B cell (primary cell): Measurements from ENCODE around the gene GOLGA6L24. TPM values are rescaled to one million over a fixed set of nuclear protein-coding genes. Genes with fewer than 3 reads are reported as not detected.
"Not testable (repeated sequence)": the region's sequence is repeated elsewhere in the genome, so short reads cannot be mapped to it uniquely, and the experiment has no call there.

Experiments used
- ATAC-seq: fragments of 200-7000 bp; cut with Tn5 transposase; one replicate; pipeline ENCODE4 v1.10.0; 2021; ENCODE audit warnings: low read depth, mild to moderate bottlenecking, moderate number of reproducible peaks, moderate library complexity
- CTCF ChIA-PET: fragments of 350-600 bp; sonication (Branson Sonifier 250); formaldehyde crosslinking; loops from one replicate; lab custom pipeline; 2021; ENCODE audit warnings: antibody characterized with exemption, inconsistent platforms; lab: Charles Lee
- POLR2A ChIA-PET: fragments of 350-600 bp; sonication (Branson Sonifier 250); formaldehyde crosslinking; loops from one replicate; lab custom pipeline; 2021; ENCODE audit warnings: antibody characterized with exemption; lab: Charles Lee
- DNase-seq: peaks from one replicate; pipeline ENCODE4 v3.0.0; 2013
- H2AFZ ChIP-seq: 2 replicates; pipeline ENCODE4 v1.6.1; 2012; ENCODE audit warnings: mild to moderate bottlenecking, low read depth, low read length; ENCODE audit not compliant: insufficient read depth, poor library complexity, severe bottlenecking
- H3K27ac ChIP-seq, 2 donors: 1 replicate in 1 of 2; 2 replicates in 1 of 2; pipeline ENCODE4 v1.5.1; 2012 to 2013; ENCODE audit warnings: low read length in 2 of 2, mild to moderate bottlenecking in 2 of 2, moderate library complexity in 1 of 2
- H3K27me3 ChIP-seq, 4 experiments: fragments of 200-600 bp in 1 of 4; sonication (generic) in 1 of 4; replicated peaks in 1 of 4; 1 replicate in 2 of 4; 2 replicates in 2 of 4; pipeline versions ENCODE4 v1.6.1 to v1.7.0; 2013 to 2016; ENCODE audit warnings: low read length in 3 of 4, mild to moderate bottlenecking in 2 of 4, mixed read lengths in 1 of 4, moderate library complexity in 1 of 4; ENCODE audit not compliant: insufficient read depth in 4 of 4, control insufficient read depth in 3 of 4; ENCODE audit errors: control extremely low read depth in 1 of 4
- H3K36me3 ChIP-seq, 2 experiments: replicated peaks in 1 of 2; 1 replicate in 1 of 2; 2 replicates in 1 of 2; pipeline versions ENCODE4 v1.6.1 to v1.7.1; 2013; ENCODE audit warnings: low read length in 1 of 2; ENCODE audit not compliant: insufficient read depth in 2 of 2, control insufficient read depth in 1 of 2; ENCODE audit errors: control extremely low read depth in 1 of 2, extremely low read depth in 1 of 2
- H3K4me1 ChIP-seq, 2 donors: fragments of 200-600 bp in 1 of 2; sonication (generic) in 1 of 2; 1 replicate in 1 of 2; 2 replicates in 1 of 2; pipeline versions ENCODE4 v1.5.1 to v1.6.1; 2013 to 2017; ENCODE audit warnings: low read length in 2 of 2; ENCODE audit not compliant: control insufficient read depth in 2 of 2, insufficient read depth in 2 of 2
- H3K4me2 ChIP-seq: replicated peaks from 2 replicates; pipeline ENCODE3; 2012; ENCODE audit warnings: mild to moderate bottlenecking, low read depth, low read length; ENCODE audit not compliant: poor library complexity, severe bottlenecking
- H3K4me3 ChIP-seq, 5 experiments: fragments of 200-600 bp in 1 of 5; sonication (generic) in 1 of 5; 1 replicate in 3 of 5; 2 replicates in 2 of 5; pipeline versions ENCODE4 v1.5.1 to v1.7.0; 2011 to 2016; ENCODE audit warnings: low read length in 4 of 5, mild to moderate bottlenecking in 4 of 5, low read depth in 2 of 5, control low read depth in 1 of 5, moderate library complexity in 1 of 5; ENCODE audit not compliant: insufficient read depth in 1 of 5; ENCODE audit errors: control extremely low read depth in 1 of 5, extremely low read depth in 1 of 5
- H3K79me2 ChIP-seq: fragments of 200-600 bp; sonication (generic); one replicate; pipeline ENCODE4 v1.6.0; 2016; ENCODE audit warnings: low read length; ENCODE audit not compliant: control insufficient read depth, insufficient read depth
- H3K9ac ChIP-seq: fragments of 200-600 bp; sonication (generic); 2 replicates; pipeline ENCODE4 v1.6.1; 2017; ENCODE audit warnings: mild to moderate bottlenecking, low read length, moderate library complexity
- H3K9me3 ChIP-seq, 3 donors: one replicate each; pipeline versions ENCODE4 v1.6.1 to v1.7.1; 2013; ENCODE audit warnings: low read length in 2 of 3; ENCODE audit not compliant: control insufficient read depth in 2 of 3, insufficient read depth in 1 of 3; ENCODE audit errors: control extremely low read depth in 1 of 3
- H4K20me1 ChIP-seq: 2 replicates; pipeline ENCODE4 v1.6.0; 2012; ENCODE audit warnings: mild to moderate bottlenecking, low read length; ENCODE audit not compliant: insufficient read depth, control insufficient read depth, poor library complexity, severe bottlenecking
- H3K27ac Mint-ChIP-seq: one replicate; pipeline ENCODE4 v1.8.0; 2021; ENCODE audit warnings: mixed read lengths
- H3K27me3 Mint-ChIP-seq: one replicate; pipeline ENCODE4 v1.8.0; 2021; ENCODE audit warnings: mixed read lengths
- H3K4me1 Mint-ChIP-seq: one replicate; pipeline ENCODE4 v1.8.0; 2021; ENCODE audit warnings: mixed read lengths
- H3K4me3 Mint-ChIP-seq: one replicate; pipeline ENCODE4 v1.8.0; 2021; ENCODE audit warnings: mixed read lengths
- H3K9me3 Mint-ChIP-seq: one replicate; pipeline ENCODE4 v1.8.0; 2022; ENCODE audit warnings: mixed read lengths; ENCODE audit not compliant: insufficient read depth
- WGBS: methylation state at CpG from one replicate; pipeline ENCODE4 v1.1.5; 2013; ENCODE audit warnings: missing lambda C conversion rate; ENCODE audit not compliant: insufficient coverage; 5-methylcytosine and 5-hydroxymethylcytosine counted together
- intact Hi-C: fragments of 100-400 bp; cut with micrococcal nuclease; formaldehyde crosslinking; loops from one replicate; pipeline ENCODE4 v1.10.0; 2022
- polyA plus RNA-seq: library from polyadenylated mRNA; depleted of rRNA; stranded (reverse); fragments of >200 nt; gene quantifications from 2 replicates; pipeline ENCODE4 v1.2.3, GENCODE V29; 2012
- total RNA-seq, 2 donors: library from RNA; stranded (reverse); fragments of 120-200 nt in 1 of 2; gene quantifications; 1 replicate in 1 of 2; 2 replicates in 1 of 2; pipeline versions ENCODE4 v1.2.3 to v1.2.4, GENCODE V29; 2013 to 2022

Gene GOLGA6L24
- total and polyA plus RNA-seq, 2 donors (not counting 1 experiment from before 2014, with no cell fraction given) = not detected

DNA sequence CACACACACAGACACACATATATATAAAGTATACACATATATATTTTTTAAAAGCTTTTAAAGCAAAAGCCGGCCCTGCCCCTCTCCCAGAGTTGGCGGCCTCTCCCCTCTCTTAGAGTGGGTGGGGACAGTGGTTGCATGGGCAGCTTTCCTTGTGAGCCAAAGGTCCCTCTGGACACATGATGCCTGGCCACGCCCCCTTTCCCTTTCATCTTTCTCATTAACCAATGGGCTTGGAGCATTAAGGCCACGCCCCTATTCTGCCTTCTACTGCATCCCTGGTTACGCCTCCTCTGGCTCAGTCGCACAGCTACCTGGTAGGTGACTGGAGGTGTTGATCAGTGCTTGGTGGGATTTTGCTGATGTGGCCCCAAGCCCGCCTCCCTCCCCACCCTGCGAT, 20.5 kb upstream of the GOLGA6L24 start, which contains the start of gene GOLGA8F:
Gene GOLGA8F (plus strand): TSS at position 301 of the 400 bp plus-strand sequence. CDS start 98 bp downstream, at position 399.
- intact Hi-C loops, ATAC-seq, H3K4me3 ChIP-seq, H3K27ac Mint-ChIP-seq, POLR2A ChIA-PET, H3K4me2 ChIP-seq, H4K20me1 ChIP-seq, DNase-seq, H3K27me3 ChIP-seq, H3K4me3 Mint-ChIP-seq, H3K9ac ChIP-seq, H3K27me3 Mint-ChIP-seq, H3K4me1 Mint-ChIP-seq, H3K36me3 ChIP-seq, CTCF ChIA-PET, H3K79me2 ChIP-seq, H3K27ac ChIP-seq, H3K4me1 ChIP-seq, H3K9me3 ChIP-seq, H2AFZ ChIP-seq, H3K9me3 Mint-ChIP-seq: not testable (repeated sequence)
- WGBS = no CpG with 5 or more reads among the region's 8 CpGs

DNA sequence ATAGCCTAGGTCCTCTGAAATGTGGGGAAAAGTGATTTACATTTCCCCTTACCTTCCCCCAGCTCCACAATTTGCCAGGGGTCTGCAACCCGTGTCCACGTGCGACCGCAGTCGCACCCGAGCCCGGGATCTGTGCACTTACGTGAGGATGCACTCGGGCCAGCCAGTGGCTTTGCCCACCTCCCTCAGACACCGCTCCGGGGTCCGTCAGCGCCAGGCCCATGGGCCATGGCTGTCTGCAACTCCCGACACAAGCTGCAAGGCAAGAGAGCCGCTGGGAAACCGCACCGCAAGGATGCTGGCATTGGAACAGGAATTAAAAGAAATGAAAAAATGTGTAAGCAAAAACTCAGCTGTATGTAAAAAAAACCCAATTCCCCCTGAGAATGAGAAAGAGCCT, 7.6 kb upstream of the GOLGA6L24 start:
- intact Hi-C loops, CTCF ChIA-PET, H3K4me3 ChIP-seq, POLR2A ChIA-PET, H3K36me3 ChIP-seq, H3K27me3 ChIP-seq, H4K20me1 ChIP-seq, H3K9me3 ChIP-seq, H3K79me2 ChIP-seq, H3K27me3 Mint-ChIP-seq, H3K9me3 Mint-ChIP-seq, H3K4me1 ChIP-seq, ATAC-seq, H3K4me1 Mint-ChIP-seq, H3K4me3 Mint-ChIP-seq, H3K27ac Mint-ChIP-seq, H3K4me2 ChIP-seq, H2AFZ ChIP-seq, H3K27ac ChIP-seq, DNase-seq, H3K9ac ChIP-seq: not testable (repeated sequence)
- no CpG with 5 or more reads among the region's 17 CpGs for WGBS

DNA sequence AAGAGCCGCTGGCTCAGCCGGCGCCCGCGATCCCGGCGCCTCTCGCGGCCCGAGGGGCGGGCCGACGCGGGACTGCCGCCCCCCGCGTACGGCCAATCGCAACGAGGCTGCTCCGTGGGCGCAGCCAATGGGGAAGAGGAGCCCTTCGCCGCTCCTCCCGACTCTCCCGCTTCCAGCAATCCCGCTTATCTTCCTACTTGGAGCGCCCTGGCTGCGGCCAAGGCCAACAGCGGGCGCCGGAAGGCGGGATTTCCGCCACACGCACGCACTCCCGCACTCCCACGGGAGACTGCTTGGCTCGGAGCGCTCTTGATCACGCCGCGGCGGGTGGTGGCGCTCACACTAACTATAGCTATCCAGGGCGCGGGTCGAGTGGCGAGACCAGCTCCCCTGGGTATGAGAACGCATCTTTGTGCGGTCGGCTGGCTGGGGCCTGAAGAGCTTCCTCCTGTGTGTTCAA, 35.7 kb downstream of the GOLGA6L24 start, which contains the start of gene HERC2:
Gene HERC2 (minus strand): TSS at position 51 of the 460 bp plus-strand sequence. CDS start 746 bp downstream, outside the sequence.
- H3K4me1 ChIP-seq, H3K27me3 ChIP-seq, H2AFZ ChIP-seq, H3K27me3 Mint-ChIP-seq, DNase-seq, H3K9ac ChIP-seq, H3K36me3 ChIP-seq, POLR2A ChIA-PET, H3K9me3 ChIP-seq, CTCF ChIA-PET, H3K4me1 Mint-ChIP-seq, H3K79me2 ChIP-seq, ATAC-seq, intact Hi-C loops, H3K27ac ChIP-seq, H3K9me3 Mint-ChIP-seq, H4K20me1 ChIP-seq: not testable (repeated sequence)
- Histone ChIP-seq H3K4me3 (peak within 1 kb of the TSS in 2 of 5 experiments; percentile 23 to 38), H3K4me2 (peak within 1 kb of the TSS; percentile 35)
- Mint-ChIP-seq H3K4me3 (peak within 1 kb of the TSS; percentile 99), H3K27ac (peak within 1 kb of the TSS; percentile 90)
- no CpG with 5 or more reads among the region's 52 CpGs for WGBS

DNA sequence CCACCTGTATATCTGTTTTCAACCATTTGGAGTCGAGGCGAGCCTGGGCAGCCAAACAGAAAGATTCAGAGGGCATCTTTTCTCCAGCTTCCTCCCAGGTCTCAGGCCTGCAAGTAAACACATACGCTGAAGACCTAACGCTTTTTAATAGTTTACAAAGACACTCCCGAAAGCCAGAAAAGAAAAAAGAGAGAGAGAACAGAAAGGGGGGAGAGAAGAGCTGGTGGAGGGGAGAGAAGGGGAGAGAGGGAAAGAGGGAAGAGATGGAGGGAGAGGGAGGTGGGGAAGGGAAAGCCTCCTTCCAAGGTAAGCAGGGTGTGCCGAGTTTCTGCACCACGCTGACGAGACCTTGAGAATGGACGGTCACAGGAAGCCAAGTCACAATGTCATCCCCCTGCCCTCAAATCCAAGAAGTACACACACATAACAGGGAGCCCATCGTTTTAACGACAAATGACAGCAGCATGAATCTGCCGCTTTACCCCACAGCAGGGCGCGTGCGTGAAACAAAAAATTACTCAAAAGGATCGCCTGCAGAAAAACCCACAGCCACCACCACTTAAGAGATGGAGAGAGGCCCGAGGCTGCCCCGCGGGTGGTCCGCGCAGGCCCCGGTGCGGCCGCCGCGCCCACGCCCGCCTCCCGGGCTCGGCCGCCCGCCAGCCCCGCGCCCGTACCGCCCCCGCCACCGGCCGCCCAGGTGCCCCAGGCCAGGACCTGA, 36.4 kb downstream of the GOLGA6L24 start:
- Mint-ChIP-seq H3K4me3 (peak overlapping the region; percentile 99), H3K27ac (peak overlapping the region; percentile 90)
- H3K27me3 ChIP-seq, H3K9ac ChIP-seq, H4K20me1 ChIP-seq, CTCF ChIA-PET, H3K4me1 Mint-ChIP-seq, POLR2A ChIA-PET, H3K4me1 ChIP-seq, H2AFZ ChIP-seq, H3K9me3 ChIP-seq, H3K27me3 Mint-ChIP-seq, H3K27ac ChIP-seq, intact Hi-C loops, ATAC-seq, H3K79me2 ChIP-seq, H3K36me3 ChIP-seq, H3K9me3 Mint-ChIP-seq: not testable (repeated sequence)
- WGBS = no CpG with 5 or more reads among the region's 39 CpGs
- peak; percentile 10 for DNase-seq
- H3K4me3 ChIP-seq = peak overlapping the region in 2 of 5 experiments; percentile 23 to 38
- peak overlapping the region; percentile 35 for H3K4me2 ChIP-seq
